22Rv1 (cell line): Measurements from ENCODE around the gene DOCK9.

Experiments
- ZFX ChIP-seq: fragments of 450-650 bp; IDR thresholded peaks from 2 replicates; pipeline ENCODE4 v1.6.1; 2017; ENCODE audit warnings: antibody characterized with exemption, borderline replicate concordance
- TF ChIP-seq, protein P1 (sequence below): fragments of 450-650 bp; IDR thresholded peaks from 2 replicates; pipeline ENCODE4 v1.5.1; 2017; ENCODE audit warnings: mild to moderate bottlenecking

- TF ChIP-seq, protein P1, sequence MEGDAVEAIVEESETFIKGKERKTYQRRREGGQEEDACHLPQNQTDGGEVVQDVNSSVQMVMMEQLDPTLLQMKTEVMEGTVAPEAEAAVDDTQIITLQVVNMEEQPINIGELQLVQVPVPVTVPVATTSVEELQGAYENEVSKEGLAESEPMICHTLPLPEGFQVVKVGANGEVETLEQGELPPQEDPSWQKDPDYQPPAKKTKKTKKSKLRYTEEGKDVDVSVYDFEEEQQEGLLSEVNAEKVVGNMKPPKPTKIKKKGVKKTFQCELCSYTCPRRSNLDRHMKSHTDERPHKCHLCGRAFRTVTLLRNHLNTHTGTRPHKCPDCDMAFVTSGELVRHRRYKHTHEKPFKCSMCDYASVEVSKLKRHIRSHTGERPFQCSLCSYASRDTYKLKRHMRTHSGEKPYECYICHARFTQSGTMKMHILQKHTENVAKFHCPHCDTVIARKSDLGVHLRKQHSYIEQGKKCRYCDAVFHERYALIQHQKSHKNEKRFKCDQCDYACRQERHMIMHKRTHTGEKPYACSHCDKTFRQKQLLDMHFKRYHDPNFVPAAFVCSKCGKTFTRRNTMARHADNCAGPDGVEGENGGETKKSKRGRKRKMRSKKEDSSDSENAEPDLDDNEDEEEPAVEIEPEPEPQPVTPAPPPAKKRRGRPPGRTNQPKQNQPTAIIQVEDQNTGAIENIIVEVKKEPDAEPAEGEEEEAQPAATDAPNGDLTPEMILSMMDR: no peak
- no peak for TF ChIP-seq ZFX
Measured at GRCh38 chr13:98962901-98963590, 14.8 kb downstream of the DOCK9 start.
